Esophagus (tissue), 2 donors: Measurements from ENCODE around the gene CCL1. TPM values are rescaled to one million over a fixed set of nuclear protein-coding genes. Genes with fewer than 3 reads are reported as not detected.

ENCODE experiments used
- H3K27ac ChIP-seq, 2 donors: one replicate each; pipeline ENCODE4 v1.5.1; 2013; ENCODE audit warnings: low read depth in 2 of 2, mild to moderate bottlenecking in 2 of 2, inconsistent platforms in 1 of 2, low read length in 1 of 2, moderate library complexity in 1 of 2
- H3K27me3 ChIP-seq, 2 donors: one replicate each; pipeline ENCODE4 v1.6.1; 2013; ENCODE audit warnings: low read length in 2 of 2, control low read depth in 1 of 2, mild to moderate bottlenecking in 1 of 2; ENCODE audit not compliant: insufficient read depth in 2 of 2, control insufficient read depth in 1 of 2
- H3K36me3 ChIP-seq, 2 donors: one replicate each; pipeline ENCODE4 v1.6.1; 2013; ENCODE audit warnings: low read length in 1 of 2; ENCODE audit not compliant: control insufficient read depth in 2 of 2, insufficient read depth in 2 of 2
- H3K4me1 ChIP-seq, 2 donors: one replicate each; pipeline ENCODE4 v1.6.1; 2013; ENCODE audit warnings: low read length in 1 of 2; ENCODE audit not compliant: control insufficient read depth in 2 of 2, insufficient read depth in 2 of 2
- H3K4me3 ChIP-seq, 2 donors: one replicate each; pipeline ENCODE4 v1.5.1; 2013; ENCODE audit warnings: low read length in 2 of 2, mild to moderate bottlenecking in 2 of 2, low read depth in 1 of 2, moderate library complexity in 1 of 2
- H3K9me3 ChIP-seq, 2 donors: one replicate each; pipeline ENCODE4 v1.6.1; 2013; ENCODE audit warnings: mild to moderate bottlenecking in 2 of 2, low read depth in 1 of 2, low read length in 1 of 2, moderate library complexity in 1 of 2; ENCODE audit not compliant: control insufficient read depth in 2 of 2, insufficient read depth in 1 of 2
- WGBS, 2 donors: extraction: QIAGEN DNeasy Blood & Tissue Kit; methylation state at CpG; one replicate each; pipeline ENCODE4 v1.1.7; 2013; 5-methylcytosine and 5-hydroxymethylcytosine counted together
- polyA plus RNA-seq, 2 donors: library from polyadenylated mRNA; stranded (reverse); fragments of 200-250 nt; gene quantifications; one replicate each; pipeline ENCODE4 v1.2.3, GENCODE V29; 2013
- donor health status: healthy with polysubstance abuse.
- donor health status: Bipolar disorder and iron deficiency.

The CCL1 gene
- polyA plus RNA-seq, 2 donors, result not detected

GRCh38 chr17:34399725-34400124 is 36.7 kb upstream of the CCL1 start:
- Histone ChIP-seq H3K4me3 (no peak overlapping the region), H3K27me3 (no peaks in the 10 kb centered on the region), H3K36me3 (no peaks in the 10 kb centered on the region), H3K27ac (no peak overlapping the region), H3K9me3 (no peaks in the 10 kb centered on the region), H3K4me1 (no peaks in the 10 kb centered on the region)
- WGBS, 2 donors, result 43 to 66% methylated on average over 1 of the region's 1 CpG

GRCh38 chr17:34398990-34399389 is 36.0 kb upstream of the CCL1 start:
- Histone ChIP-seq H3K4me3 (no peak overlapping the region), H3K27ac (no peak overlapping the region), H3K4me1 (no peaks in the 10 kb centered on the region), H3K27me3 (no peaks in the 10 kb centered on the region), H3K36me3 (no peaks in the 10 kb centered on the region), H3K9me3 (no peaks in the 10 kb centered on the region)
- 57 to 62% methylated on average over 2 of the region's 2 CpGs for WGBS, 2 donors

GRCh38 chr17:34397265-34397664 is 34.2 kb upstream of the CCL1 start:
- Histone ChIP-seq H3K36me3 (no peaks in the 10 kb centered on the region), H3K27ac (no peak overlapping the region), H3K27me3 (no peaks in the 10 kb centered on the region)

GRCh38 chr17:34393401-34393800 is 30.4 kb upstream of the CCL1 start:
- H3K27ac ChIP-seq, result no peak overlapping the region
- H3K36me3 ChIP-seq, result no peaks in the 10 kb centered on the region
- no peaks in the 10 kb centered on the region for H3K9me3 ChIP-seq
- no peaks in the 10 kb centered on the region for H3K4me1 ChIP-seq
- WGBS, 2 donors, result 73 to 83% methylated on average over 3 of the region's 3 CpGs
- no peak overlapping the region for H3K4me3 ChIP-seq
- no peaks in the 10 kb centered on the region for H3K27me3 ChIP-seq

More at GRCh38 chr17:34397265-34397664, 34.2 kb upstream of the CCL1 start:
- H3K4me1 ChIP-seq, result no peaks in the 10 kb centered on the region
- no peak overlapping the region for H3K4me3 ChIP-seq
- no peaks in the 10 kb centered on the region for H3K9me3 ChIP-seq

- no peak overlapping the region for H3K4me3 ChIP-seq
- WGBS, 2 donors, result 57 to 64% methylated on average over 2 of the region's 2 CpGs
Measured at GRCh38 chr17:34391241-34391640, 28.2 kb upstream of the CCL1 start.

GRCh38 chr17:34390649-34391048 is 27.6 kb upstream of the CCL1 start:
- Histone ChIP-seq H3K4me1 (no peaks in the 10 kb centered on the region), H3K27ac (no peak overlapping the region), H3K4me3 (no peak overlapping the region), H3K9me3 (no peaks in the 10 kb centered on the region), H3K27me3 (no peaks in the 10 kb centered on the region), H3K36me3 (no peaks in the 10 kb centered on the region)
- WGBS, 2 donors, result 87 to 89% methylated on average over 4 of the region's 4 CpGs

More at GRCh38 chr17:34391241-34391640, 28.2 kb upstream of the CCL1 start:
- H3K27me3 ChIP-seq, result no peaks in the 10 kb centered on the region
- no peak overlapping the region for H3K27ac ChIP-seq
- H3K4me1 ChIP-seq, result no peaks in the 10 kb centered on the region
- H3K9me3 ChIP-seq, result no peaks in the 10 kb centered on the region
- H3K36me3 ChIP-seq, result no peaks in the 10 kb centered on the region

- no peaks in the 10 kb centered on the region for H3K9me3 ChIP-seq
- H3K27ac ChIP-seq, result no peak overlapping the region
- no peak overlapping the region for H3K4me3 ChIP-seq
- H3K36me3 ChIP-seq, result no peaks in the 10 kb centered on the region
- no peaks in the 10 kb centered on the region for H3K4me1 ChIP-seq
- H3K27me3 ChIP-seq, result no peaks in the 10 kb centered on the region
- WGBS, 2 donors, result 65 to 68% methylated on average over 6 of the region's 6 CpGs
Measured at GRCh38 chr17:34389126-34389750, 26.2 kb upstream of the CCL1 start.

- H3K9me3 ChIP-seq, result no peaks in the 10 kb centered on the region
- 57 to 63% methylated on average over 5 of the region's 5 CpGs for WGBS, 2 donors
- H3K4me3 ChIP-seq, result no peak overlapping the region
- no peaks in the 10 kb centered on the region for H3K4me1 ChIP-seq
- H3K27me3 ChIP-seq, result no peaks in the 10 kb centered on the region
- no peak overlapping the region for H3K27ac ChIP-seq
- no peaks in the 10 kb centered on the region for H3K36me3 ChIP-seq
Measured at GRCh38 chr17:34387566-34387965, 24.5 kb upstream of the CCL1 start.

- H3K36me3 ChIP-seq, result no peaks in the 10 kb centered on the region
- no peaks in the 10 kb centered on the region for H3K9me3 ChIP-seq
- no peaks in the 10 kb centered on the region for H3K4me1 ChIP-seq
- no peaks in the 10 kb centered on the region for H3K27me3 ChIP-seq
- H3K27ac ChIP-seq, result no peak overlapping the region
- WGBS, 2 donors, result 68 to 75% methylated on average over 5 of the region's 5 CpGs
- H3K4me3 ChIP-seq, result no peak overlapping the region
Measured at GRCh38 chr17:34386697-34387550, 23.9 kb upstream of the CCL1 start.

GRCh38 chr17:34386343-34386696 is 23.3 kb upstream of the CCL1 start:
- Histone ChIP-seq H3K4me1 (no peaks in the 10 kb centered on the region), H3K27me3 (no peaks in the 10 kb centered on the region), H3K36me3 (no peaks in the 10 kb centered on the region), H3K4me3 (no peak overlapping the region), H3K9me3 (no peaks in the 10 kb centered on the region), H3K27ac (no peak overlapping the region)
- WGBS, 2 donors, result 83 to 85% methylated on average over 5 of the region's 5 CpGs
